Stimulated activated CD8-positive, alpha-beta memory T cell treated with anti-CD3 and anti-CD28 coated beads, Interleukin-7, amount 100 ng/mL, for 1 hour (primary cell): ENCODE results near the gene NOL8.

Experiments used
- DNase-seq, 2 donors: peaks; one replicate each; pipeline ENCODE4 v3.0.0-alpha.2; 2020; ENCODE audit warnings: low read depth in 2 of 2

The NOL8 gene

DNA sequence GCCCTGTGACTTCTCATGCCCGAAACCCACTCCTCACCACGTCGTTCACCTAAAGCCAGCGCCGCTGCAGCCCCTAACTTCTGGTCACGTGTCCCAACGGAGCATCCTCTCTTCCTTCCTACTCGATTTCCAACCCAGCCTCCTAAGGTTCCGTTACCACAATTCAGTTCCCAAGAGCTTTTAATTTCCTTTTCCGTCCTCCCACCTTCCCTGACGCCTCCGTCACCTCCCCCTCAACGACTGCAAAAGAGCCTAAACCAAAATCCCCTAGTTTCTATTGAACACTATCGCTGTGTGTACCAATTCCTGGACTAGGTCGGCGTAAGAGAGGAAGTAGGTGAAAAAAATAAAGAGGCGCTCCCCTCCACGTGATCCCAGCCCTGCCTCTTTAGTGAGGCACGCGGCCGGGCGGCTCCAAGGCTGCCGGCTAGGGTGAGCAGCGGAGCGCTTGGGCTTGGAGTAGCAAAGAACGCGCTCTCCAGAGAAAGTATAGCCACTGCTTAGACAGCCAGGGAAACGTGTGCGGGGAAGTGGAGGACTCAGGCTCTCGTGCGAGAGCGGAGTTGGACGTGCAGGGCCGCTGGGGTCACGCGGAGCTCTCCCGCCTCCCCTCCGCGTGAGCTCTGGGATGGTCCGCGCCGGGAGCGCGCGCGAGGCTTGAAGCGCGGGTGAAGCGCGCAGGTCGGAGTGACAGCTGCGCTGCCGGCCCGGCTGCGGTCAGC lies at the start of gene NOL8, which contains the start of gene CENPP:
NOL8 (minus strand) TSS at position 82 of the 722 bp plus-strand sequence. CDS start 1,189 bp downstream, outside the sequence.
CENPP (plus strand) TSS at position 685 of the 722 bp plus-strand sequence.
- DNase-seq = peak; percentile 56 to 59

DNA sequence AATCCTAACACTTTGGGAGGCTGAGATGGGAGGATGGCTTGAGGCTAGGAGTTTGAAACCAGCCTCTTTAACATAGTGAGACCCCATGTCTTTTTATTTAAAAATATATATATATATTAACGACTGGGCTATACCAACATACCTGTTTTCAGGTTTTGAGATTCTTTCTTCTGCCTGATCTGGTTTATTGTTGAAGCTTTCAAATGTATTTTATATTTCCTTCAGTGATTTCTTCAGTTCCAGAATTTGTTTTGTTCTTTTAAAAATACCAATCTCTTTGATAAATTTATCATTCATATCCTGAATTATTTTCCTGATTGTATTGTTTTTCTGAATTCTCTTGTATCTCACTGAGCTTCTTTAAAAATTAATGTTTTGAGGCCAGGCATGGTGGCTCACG lies 48.0 kb upstream of the NOL8 start:
- DNase-seq = no peak

GRCh38 chr9:92369075-92369474 lies 43.9 kb upstream of the NOL8 start:
- DNase-seq = no peak

- no peak for DNase-seq
Measured at GRCh38 chr9:92360083-92360482, 34.9 kb upstream of the NOL8 start.

- DNase-seq = no peak
Measured at GRCh38 chr9:92359394-92359995, 34.3 kb upstream of the NOL8 start.

DNA sequence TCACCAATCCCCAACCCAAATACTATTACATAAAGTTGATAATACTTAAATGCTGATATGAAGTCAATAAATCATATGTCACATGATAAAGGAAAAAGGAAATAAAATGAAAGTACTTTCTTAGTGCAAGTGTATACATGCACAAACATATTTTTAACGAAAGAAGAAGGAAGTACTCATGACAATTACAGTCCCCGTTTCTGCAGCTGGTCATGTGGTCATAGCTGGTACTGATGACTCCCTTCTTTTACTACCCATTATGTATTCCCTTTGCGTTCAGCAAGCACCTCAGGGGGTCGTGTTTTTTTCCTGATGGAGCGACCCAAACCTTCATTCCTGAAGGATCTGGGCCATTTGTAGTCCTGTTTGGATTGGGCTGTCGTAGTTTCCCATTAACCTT lies 27.9 kb upstream of the NOL8 start:
- DNase-seq = no peak

GRCh38 chr9:92350740-92351133 lies 25.6 kb upstream of the NOL8 start:
- no peak for DNase-seq

GRCh38 chr9:92349771-92350739 lies 24.9 kb upstream of the NOL8 start:
- DNase-seq = no peak

GRCh38 chr9:92345582-92345981 lies 20.4 kb upstream of the NOL8 start:
- no peak for DNase-seq

- DNase-seq = no peak
Measured at GRCh38 chr9:92342825-92343488, 17.8 kb upstream of the NOL8 start.

DNA sequence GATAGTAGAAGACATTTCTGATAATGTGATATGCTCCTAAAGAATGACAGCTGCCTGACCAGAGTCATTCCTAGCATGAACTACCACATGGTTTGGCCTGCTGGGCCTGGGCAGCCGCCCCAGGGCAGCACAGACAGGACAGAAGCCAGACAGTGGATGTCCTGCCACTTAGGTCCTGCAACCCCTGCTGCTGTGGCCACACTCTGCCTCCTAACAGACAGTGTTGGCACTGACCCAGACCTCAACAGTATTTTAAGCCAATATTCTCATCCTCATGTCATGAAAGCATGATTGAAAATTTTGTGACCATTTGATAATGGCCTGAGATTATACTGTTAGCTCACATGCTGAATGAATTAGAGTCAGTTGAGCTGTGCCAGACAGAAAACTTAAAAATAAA lies 16.4 kb upstream of the NOL8 start:
- no peak for DNase-seq

GRCh38 chr9:92333282-92333634 lies 8.1 kb upstream of the NOL8 start:
- DNase-seq = no peak

GRCh38 chr9:92332577-92333281 lies 7.6 kb upstream of the NOL8 start:
- DNase-seq = no peak

DNA sequence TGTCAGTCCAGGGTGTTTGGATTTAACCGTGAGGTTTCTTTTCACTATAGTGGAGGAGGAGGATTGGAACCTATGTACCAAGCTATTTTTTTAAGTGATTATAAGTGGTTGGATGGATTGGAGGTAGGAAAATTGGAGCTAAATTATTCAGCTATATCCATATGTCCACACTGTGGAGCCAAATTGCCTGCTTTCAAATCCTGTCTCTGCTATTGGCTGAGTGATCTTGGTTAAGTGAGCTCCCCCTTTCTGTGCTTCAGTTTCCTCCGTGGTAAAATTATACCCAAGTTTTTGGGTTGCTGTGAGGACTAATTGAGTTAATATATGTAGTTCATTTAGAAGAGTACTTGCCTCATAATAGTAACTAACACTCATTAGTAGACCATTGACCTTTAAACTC lies 3.1 kb upstream of the NOL8 start:
- no peak for DNase-seq

- DNase-seq = no peak
Measured at GRCh38 chr9:92327283-92327850, 2.2 kb upstream of the NOL8 start.

DNA sequence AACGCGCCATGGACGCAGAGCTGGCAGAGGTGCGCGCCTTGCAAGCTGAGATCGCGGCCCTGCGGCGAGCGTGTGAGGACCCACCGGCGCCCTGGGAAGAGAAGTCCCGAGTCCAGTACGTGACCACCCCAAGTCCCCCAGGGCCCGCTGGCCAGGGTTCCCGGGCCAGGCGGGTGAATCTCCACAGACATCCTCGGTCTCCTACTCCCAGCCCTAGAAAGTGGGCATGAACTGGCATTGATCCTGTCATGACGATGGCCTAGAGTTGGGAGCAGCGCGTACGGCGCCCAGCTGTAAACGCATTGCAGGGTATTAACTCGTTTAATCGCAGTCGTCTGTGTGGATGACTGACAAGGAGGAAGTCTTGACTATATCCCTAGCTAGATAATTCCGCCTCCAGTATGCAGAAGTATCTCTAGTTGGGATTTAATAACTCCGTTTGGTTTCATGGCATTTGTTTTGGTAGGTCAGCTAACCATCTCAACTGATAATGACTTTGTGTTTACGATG lies 896 bp upstream of the NOL8 start:
- no peak for DNase-seq

DNA sequence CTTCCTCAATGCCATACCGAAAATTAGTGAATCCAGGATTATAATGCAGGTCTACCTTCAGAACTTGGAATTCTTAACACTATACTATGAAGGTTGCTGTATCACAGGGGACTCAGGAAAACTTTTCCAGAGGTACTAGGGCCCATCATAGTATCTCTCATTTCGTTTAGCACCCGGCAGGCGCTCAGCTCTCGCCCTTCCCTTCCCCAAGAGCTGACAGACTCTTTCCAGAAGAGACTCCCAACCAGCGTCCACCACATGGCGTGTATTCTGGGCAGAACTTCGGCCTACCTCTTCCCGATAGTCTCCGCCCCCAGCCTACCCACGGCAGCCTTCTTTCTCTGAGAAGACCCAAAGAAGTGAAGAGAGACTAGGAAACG lies 271 bp downstream of the NOL8 start:
- no peak for DNase-seq

- no peak for DNase-seq
Measured at GRCh38 chr9:92324431-92324830, 719 bp downstream of the NOL8 start.

- DNase-seq = no peak
Measured at GRCh38 chr9:92315456-92315855, 9.7 kb downstream of the NOL8 start.

DNA sequence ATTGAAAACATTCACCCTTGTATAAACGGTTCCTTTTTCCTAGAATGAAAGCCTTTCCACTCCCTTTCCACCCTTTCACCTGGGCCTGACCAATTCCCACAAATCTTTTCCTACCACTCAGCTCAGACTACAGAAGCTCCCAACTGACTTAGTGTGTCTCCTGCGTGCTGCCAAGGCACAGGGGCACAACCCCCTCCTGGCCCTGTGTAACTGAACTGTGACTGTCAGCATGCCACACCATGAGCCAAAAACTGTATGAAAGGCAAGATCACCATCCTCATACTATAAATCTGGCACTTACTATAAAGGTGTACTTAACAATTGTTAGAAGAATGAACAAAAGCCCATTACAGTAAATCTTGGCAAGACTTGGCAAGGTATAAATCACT lies 11.5 kb downstream of the NOL8 start:
- no peak for DNase-seq
